ENCODE measurements around the gene GPR143.

Gene GPR143

DNA sequence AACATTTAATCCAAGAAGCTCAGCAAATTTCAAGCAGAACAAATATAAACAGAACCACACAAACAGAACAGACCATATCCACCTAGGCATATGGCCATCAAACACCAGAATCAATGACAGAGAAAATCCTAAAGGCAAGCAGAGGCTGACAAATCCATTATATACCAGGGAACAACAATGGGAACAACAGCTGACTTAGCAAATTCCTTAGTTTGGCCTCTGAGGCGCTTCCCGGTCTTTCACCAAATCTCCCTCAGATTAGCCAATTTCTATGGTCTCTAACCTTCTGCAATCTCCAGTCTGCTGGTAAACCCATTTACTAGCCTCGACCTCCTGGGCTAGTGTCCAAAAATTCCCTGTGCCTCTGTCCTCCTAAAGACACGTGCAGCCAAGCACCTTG lies 59.2 kb downstream of the GPR143 start:
- DNase-seq = no peak

GRCh38 chrX:9704876-9705465 lies 60.7 kb downstream of the GPR143 start:
- no peak for DNase-seq

DNA sequence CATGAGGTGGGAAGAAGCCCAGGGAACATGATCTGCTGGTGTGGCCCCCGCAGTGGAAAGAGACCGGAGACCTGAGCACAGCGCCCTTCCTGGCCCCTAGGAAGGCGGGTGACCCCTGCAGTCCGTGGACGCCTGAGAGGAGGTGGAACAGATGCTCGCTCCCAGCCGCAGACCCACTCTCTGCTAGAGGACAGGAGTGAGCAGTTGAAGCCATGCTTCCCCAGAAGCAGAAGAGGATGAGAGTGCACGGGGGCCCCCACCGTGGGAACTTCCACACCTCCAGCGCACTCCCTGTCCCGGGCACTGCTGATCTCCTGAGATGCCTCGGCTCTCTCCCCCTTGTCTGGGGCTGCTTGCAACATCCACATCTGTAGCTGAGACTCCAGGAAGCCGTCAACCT lies 62.2 kb downstream of the GPR143 start:
- no peak for DNase-seq

GRCh38 chrX:9701790-9702189 lies 63.9 kb downstream of the GPR143 start:
- DNase-seq = no peak

DNA sequence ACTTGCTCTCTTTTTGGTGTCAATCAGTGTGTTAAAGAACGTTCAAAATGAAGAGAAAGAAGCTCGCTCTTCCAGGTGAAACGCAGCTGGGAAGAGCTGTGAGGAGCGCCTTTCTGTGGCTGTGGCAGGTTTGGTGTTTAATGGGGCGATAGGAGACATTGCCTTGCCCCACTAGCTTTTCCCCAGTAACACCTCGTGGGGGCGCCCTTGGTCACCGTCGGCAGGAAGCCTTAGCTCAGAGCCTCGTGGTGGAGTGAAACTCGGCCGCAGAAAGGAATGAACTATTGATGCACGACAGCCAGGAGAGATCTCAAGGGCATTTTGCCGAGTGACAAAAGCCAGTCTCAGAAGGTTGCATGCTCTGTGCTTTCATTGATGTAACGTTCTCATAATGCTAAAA lies 65.1 kb downstream of the GPR143 start:
- DNase-seq = no peak

GRCh38 chrX:9698576-9698975 lies 67.1 kb downstream of the GPR143 start:
- DNase-seq = no peak

DNA sequence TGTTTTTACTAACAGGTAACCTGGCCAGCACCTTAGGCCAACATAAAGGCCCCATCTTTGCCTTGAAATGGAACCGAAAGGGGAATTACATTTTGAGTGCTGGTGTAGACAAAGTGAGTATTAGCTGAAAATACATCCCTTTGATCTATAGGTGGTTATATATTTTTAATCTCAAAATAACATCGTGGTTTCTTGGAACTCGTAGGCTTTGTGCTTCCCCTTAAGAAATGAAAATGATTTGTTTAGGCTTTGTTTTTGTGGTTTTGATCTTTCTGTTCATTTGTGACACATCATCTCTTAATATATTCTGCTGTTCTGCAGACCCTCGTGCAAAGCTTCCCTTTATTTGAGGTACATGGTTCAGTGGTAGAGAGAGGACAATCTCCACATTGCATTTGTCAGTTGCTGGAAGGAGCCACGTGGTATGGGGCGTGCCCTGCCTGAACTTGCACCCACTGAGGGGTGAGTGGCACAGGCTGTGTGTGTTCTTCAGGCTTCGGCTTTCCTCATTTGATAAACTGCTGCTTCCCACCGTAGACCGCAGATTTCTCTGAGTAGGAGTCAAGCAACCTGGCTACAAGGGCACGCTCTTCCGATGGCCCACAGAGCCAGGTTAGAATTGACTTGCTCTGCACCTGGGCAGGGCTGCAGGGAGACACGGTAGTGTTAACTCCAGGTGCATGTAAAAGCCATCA lies 72.2 kb downstream of the GPR143 start:
- no peak for DNase-seq

DNA sequence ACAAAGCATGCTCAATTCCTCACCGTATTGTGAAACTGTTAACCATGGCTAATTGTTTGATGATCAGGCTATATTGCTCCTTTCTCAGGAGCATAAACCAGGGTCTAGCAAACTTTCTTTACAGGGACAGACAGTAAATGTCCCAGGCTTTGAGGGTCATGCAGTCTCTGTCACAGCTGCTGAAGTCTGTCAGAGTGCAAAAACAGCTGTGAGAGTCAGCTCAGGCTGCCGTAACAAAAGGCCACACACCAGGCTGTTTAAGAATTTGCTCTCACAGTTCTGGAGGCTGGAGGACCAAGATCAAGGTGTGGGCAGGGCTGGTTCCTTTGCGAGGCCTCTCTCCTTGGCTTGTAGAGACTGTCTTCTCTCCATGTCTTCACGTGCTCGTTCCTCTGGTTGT lies 75.6 kb downstream of the GPR143 start:
- DNase-seq = no peak

DNA sequence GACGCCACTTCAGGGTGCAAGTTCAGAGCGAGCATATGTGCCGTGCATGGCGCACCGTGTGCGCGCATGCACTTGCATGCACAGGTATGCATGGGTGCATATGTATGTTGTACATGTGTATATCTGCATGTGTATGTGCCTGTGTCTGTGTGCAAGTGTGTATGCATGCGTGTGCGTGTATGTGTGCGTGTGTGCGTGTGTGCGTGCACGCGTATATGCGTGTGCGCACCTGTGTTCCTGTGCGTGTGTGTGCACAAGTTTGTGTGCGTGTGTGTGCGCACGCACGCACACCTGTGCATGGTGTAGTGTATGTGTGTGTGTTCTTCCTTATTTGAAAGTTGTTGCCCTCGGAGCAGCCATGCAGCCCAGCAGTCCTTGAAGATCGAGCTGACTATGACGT lies 76.8 kb downstream of the GPR143 start:
- no peak for DNase-seq

- DNase-seq = no peak
Observed at GRCh38 chrX:9687899-9688298, 77.7 kb downstream of the GPR143 start.

GRCh38 chrX:9683350-9683749 lies 82.3 kb downstream of the GPR143 start:
- no peak for DNase-seq

DNA sequence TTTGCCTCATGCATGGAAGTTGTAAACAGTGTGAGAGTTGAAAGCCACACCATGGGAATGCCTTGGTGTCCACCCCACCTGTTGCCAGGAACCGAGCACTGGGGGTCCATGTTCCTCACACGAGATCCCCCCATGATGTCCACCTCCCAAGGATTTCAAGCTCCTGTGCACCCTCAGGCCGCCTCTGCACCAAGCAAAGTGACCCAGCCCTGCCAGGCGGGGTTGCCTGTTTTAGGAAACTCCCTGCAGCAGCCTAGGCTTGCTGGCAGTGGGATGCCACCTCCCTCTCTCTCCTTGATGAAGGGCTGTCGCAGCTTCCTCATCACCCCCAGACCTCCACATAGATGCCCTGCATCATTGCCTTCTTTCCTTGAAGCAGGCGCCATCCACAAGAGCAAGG lies 82.8 kb downstream of the GPR143 start:
- no peak for DNase-seq

DNA sequence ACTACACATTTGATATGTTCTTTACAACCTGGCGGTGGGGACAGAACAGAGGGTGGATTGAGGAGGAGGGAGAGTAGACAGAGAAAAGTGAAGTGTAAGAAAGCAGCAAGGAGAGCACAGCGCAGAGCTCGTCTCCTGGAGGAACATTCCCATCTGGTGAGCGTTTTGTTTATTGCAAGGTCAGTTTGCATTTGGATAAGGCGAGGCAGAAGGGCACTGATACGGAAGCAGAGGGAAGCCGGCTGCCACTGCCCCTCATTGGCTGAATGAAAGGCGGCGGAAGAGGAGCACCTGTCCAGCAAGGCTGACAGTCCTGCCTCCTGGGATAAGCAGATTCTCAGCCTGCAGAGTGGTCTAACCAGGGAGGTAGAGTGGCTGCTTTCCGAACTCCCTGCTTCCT lies 83.2 kb downstream of the GPR143 start:
- no peak for DNase-seq

- no peak for DNase-seq
Observed at GRCh38 chrX:9681422-9681821, 84.2 kb downstream of the GPR143 start.

GRCh38 chrX:9681011-9681410 lies 84.6 kb downstream of the GPR143 start:
- no peak for DNase-seq

GRCh38 chrX:9678215-9678965 lies 87.3 kb downstream of the GPR143 start:
- no peak for DNase-seq

DNA sequence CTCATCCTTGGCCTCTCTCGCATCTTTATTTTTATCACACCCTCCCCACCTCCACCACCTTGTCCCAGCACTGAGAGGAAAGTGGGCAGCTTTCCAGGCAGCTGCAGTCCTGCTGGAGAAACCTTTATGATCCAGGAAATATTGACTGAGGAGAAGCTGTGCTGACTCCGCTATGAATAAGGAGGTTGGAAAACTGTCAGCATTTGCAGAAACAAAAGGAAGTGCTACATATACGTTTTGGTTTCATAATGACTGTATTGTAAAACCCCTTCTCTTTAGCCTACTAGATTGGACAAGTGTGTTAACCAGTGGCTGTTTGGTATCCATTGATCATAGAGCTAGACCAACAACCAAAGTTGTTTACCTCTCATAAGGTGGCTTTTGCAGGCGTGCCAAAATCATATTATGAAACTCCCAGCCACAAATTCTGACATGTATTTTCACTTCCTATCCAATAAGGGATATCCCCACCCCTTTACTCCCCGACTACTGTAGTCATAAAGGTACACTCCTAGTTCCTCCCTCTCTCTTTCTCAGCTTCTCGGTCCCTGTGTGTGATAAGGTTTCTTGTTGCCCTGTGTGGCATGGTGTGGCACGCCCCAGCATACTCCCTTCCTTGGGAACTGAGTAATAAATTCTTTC lies 88.4 kb downstream of the GPR143 start:
- DNase-seq = no peak

GRCh38 chrX:9676738-9677097 lies 88.9 kb downstream of the GPR143 start:
- DNase-seq = no peak

DNA sequence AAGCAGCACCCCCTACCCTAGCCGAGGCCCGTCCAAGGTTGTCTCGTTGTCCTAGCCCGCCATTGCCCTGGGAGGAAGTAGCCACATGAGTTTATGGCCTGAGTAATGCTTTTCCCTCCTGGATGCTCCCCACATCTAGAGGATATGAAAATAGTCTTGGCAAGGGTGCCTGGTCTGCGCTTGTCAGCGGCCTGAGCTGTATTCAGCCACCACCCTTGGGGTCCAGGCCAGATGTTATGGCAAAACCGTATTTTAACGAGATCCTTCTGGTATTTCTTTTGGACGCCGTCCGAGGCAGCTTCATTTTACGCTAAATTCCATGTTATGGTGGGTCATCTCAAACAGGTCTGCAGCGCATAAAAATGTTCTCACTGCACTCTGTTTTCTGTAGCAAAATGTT lies 89.3 kb downstream of the GPR143 start:
- no peak for DNase-seq

All from CD4-positive, alpha-beta T cell treated with Interleukin-17A for 4 hours (primary cell).